CD14-positive monocyte (primary cell): ENCODE measurements around the gene GRM3. TPM values are rescaled to one million over a fixed set of nuclear protein-coding genes. Genes with fewer than 3 reads are reported as not detected.

Experiments used
- DNase-seq, 3 donors: peaks; one replicate each; pipeline ENCODE4 v3.0.0-alpha.2; 2011 to 2022
- H2AFZ ChIP-seq: 2 replicates; pipeline ENCODE4 v1.6.0; 2012; ENCODE audit warnings: mild to moderate bottlenecking, low read depth, low read length, inconsistent platforms; ENCODE audit not compliant: insufficient read depth, poor library complexity, severe bottlenecking
- H3K27ac ChIP-seq, 2 donors: 1 replicate in 1 of 2; 2 replicates in 1 of 2; pipeline ENCODE4 v1.5.1; 2012 to 2013; ENCODE audit warnings: low read length in 2 of 2, control low read depth in 1 of 2, inconsistent platforms in 1 of 2, low read depth in 1 of 2, mild to moderate bottlenecking in 1 of 2
- H3K27me3 ChIP-seq, 2 donors: one replicate each; pipeline versions ENCODE4 v1.6.0 to v1.6.1; 2011 to 2013; ENCODE audit warnings: low read length in 2 of 2; ENCODE audit not compliant: control insufficient read depth in 2 of 2, insufficient read depth in 2 of 2
- H3K36me3 ChIP-seq, 2 donors: replicated peaks in 1 of 2; 1 replicate in 1 of 2; 2 replicates in 1 of 2; pipeline versions ENCODE4 v1.5.1 to v1.6.1; 2012 to 2013; ENCODE audit warnings: low read length in 2 of 2, control low read depth in 1 of 2, inconsistent platforms in 1 of 2, mild to moderate bottlenecking in 1 of 2; ENCODE audit not compliant: insufficient read depth in 2 of 2, control insufficient read depth in 1 of 2
- H3K4me1 ChIP-seq, 2 donors: 1 replicate in 1 of 2; 2 replicates in 1 of 2; pipeline versions ENCODE4 v1.5.1 to v1.6.1; 2012 to 2013; ENCODE audit warnings: low read length in 2 of 2, control low read depth in 1 of 2, inconsistent platforms in 1 of 2, mild to moderate bottlenecking in 1 of 2, moderate library complexity in 1 of 2; ENCODE audit not compliant: insufficient read depth in 2 of 2, control insufficient read depth in 1 of 2
- H3K4me2 ChIP-seq: replicated peaks from 2 replicates; pipeline ENCODE3; 2012; ENCODE audit warnings: low read length, moderate library complexity, mild to moderate bottlenecking; ENCODE audit not compliant: poor library complexity, severe bottlenecking; ENCODE audit errors: extremely low read depth
- H3K4me3 ChIP-seq, 3 experiments: fragments of 200-600 bp in 1 of 3; sonication (generic) in 1 of 3; replicated peaks in 1 of 3; 1 replicate in 2 of 3; 2 replicates in 1 of 3; pipeline ENCODE4 v1.5.1; 2011 to 2013; ENCODE audit warnings: low read length in 3 of 3, mild to moderate bottlenecking in 3 of 3, control low read depth in 2 of 3, low read depth in 2 of 3, inconsistent platforms in 1 of 3, moderate library complexity in 1 of 3
- H3K79me2 ChIP-seq: 2 replicates; pipeline ENCODE4 v1.6.0; 2012; ENCODE audit warnings: mild to moderate bottlenecking, control low read depth, inconsistent platforms, low read length, moderate library complexity; ENCODE audit not compliant: insufficient read depth
- H3K9ac ChIP-seq: 2 replicates; pipeline ENCODE4 v1.6.0; 2017; ENCODE audit warnings: low read length, mild to moderate bottlenecking; ENCODE audit not compliant: insufficient read depth, poor library complexity, severe bottlenecking
- H3K9me3 ChIP-seq, 2 donors: replicated peaks in 1 of 2; 1 replicate in 1 of 2; 2 replicates in 1 of 2; pipeline versions ENCODE4 v1.5.1 to v1.6.1; 2012 to 2013; ENCODE audit warnings: low read length in 2 of 2, control low read depth in 1 of 2; ENCODE audit not compliant: control insufficient read depth in 1 of 2, insufficient read depth in 1 of 2
- H4K20me1 ChIP-seq: 2 replicates; pipeline ENCODE4 v1.6.0; 2012; ENCODE audit warnings: mild to moderate bottlenecking, low read length, control low read depth, moderate library complexity; ENCODE audit not compliant: insufficient read depth
- H3K27ac Mint-ChIP-seq, 7 donors: one replicate each; pipeline ENCODE4 v1.8.0; 2020; ENCODE audit warnings: mild to moderate bottlenecking in 7 of 7, mixed read lengths in 7 of 7, moderate library complexity in 6 of 7, inconsistent platforms in 2 of 7
- H3K27me3 Mint-ChIP-seq, 3 donors: one replicate each; pipeline ENCODE4 v1.8.0; 2021 to 2022; ENCODE audit warnings: low read depth in 3 of 3, mild to moderate bottlenecking in 3 of 3, mixed read lengths in 3 of 3, moderate library complexity in 3 of 3, inconsistent platforms in 1 of 3
- H3K36me3 Mint-ChIP-seq, 2 donors: one replicate each; pipeline ENCODE4 v1.8.0; 2020; ENCODE audit warnings: mixed read lengths in 2 of 2, inconsistent platforms in 1 of 2, mild to moderate bottlenecking in 1 of 2
- H3K4me1 Mint-ChIP-seq: one replicate; pipeline ENCODE4 v1.8.0; 2020; ENCODE audit warnings: mild to moderate bottlenecking, mixed read lengths
- H3K4me3 Mint-ChIP-seq, 2 donors: one replicate each; pipeline ENCODE4 v1.8.0; 2020; ENCODE audit warnings: mild to moderate bottlenecking in 2 of 2, mixed read lengths in 2 of 2, moderate library complexity in 1 of 2
- H3K9me3 Mint-ChIP-seq, 7 donors: one replicate each; pipeline ENCODE4 v1.8.0; 2020 to 2022; ENCODE audit warnings: mixed read lengths in 7 of 7, mild to moderate bottlenecking in 6 of 7, moderate library complexity in 6 of 7, inconsistent platforms in 2 of 7
- CTCF ChIP-seq: fragments of 200-600 bp; IDR thresholded peaks from one replicate; pipeline ENCODE4 v1.8.0; 2022; ENCODE audit warnings: antibody characterized with exemption, mild to moderate bottlenecking
- intact Hi-C, 2 donors: fragments of 100-400 bp; cut with micrococcal nuclease; formaldehyde crosslinking; loops; one replicate each; pipeline versions ENCODE4 v1.15.0 to v1.15.1; 2023
- polyA plus RNA-seq, 3 donors: library from polyadenylated mRNA; depleted of rRNA in 1 of 3; unstranded in 2 of 3; stranded (reverse) in 1 of 3; fragments of 300-500 nt in 2 of 3; fragments of >200 nt in 1 of 3; fragmentation: Illumina TruSeq in 2 of 3; gene quantifications; 1 replicate in 2 of 3; 2 replicates in 1 of 3; pipeline ENCODE4 v1.2.3, GENCODE V29; 2012 to 2021

GRM3 gene
- polyA plus RNA-seq, 3 donors: not detected

- no peaks in the 10 kb centered on the region for H3K4me1 Mint-ChIP-seq
Measured at GRCh38 chr7:86773309-86773708, 129.6 kb downstream of the GRM3 start.

GRCh38 chr7:86775203-86775602 lies 131.5 kb downstream of the GRM3 start:
- Histone ChIP-seq H3K79me2 (no peaks in the 10 kb centered on the region), H4K20me1 (no peaks in the 10 kb centered on the region), H3K4me3 (no peak overlapping the region), H3K4me2 (no peak overlapping the region), H3K27me3 (no peaks in the 10 kb centered on the region), H3K9ac (no peak overlapping the region), H3K4me1 (no peaks in the 10 kb centered on the region), H3K9me3 (no peaks in the 10 kb centered on the region), H3K36me3 (no peaks in the 10 kb centered on the region), H2AFZ (no peak overlapping the region), H3K27ac (no peak overlapping the region)
- intact Hi-C loops: no loop called here
- no peak for TF ChIP-seq CTCF
- DNase-seq: no peak
- Mint-ChIP-seq H3K36me3 (no peaks in the 10 kb centered on the region), H3K27ac (no peak overlapping the region), H3K9me3 (peaks cover 0 to 2% (median 0%) of the 10 kb centered on the region in 7 donors), H3K4me3 (no peak overlapping the region), H3K4me1 (no peaks in the 10 kb centered on the region), H3K27me3 (no peaks in the 10 kb centered on the region)

More at GRCh38 chr7:86773309-86773708, 129.6 kb downstream of the GRM3 start:
- no peak for TF ChIP-seq CTCF
- H3K36me3 Mint-ChIP-seq: no peaks in the 10 kb centered on the region
- Histone ChIP-seq H3K9ac (no peak overlapping the region), H3K4me2 (no peak overlapping the region), H3K36me3 (no peaks in the 10 kb centered on the region), H3K79me2 (no peaks in the 10 kb centered on the region), H3K27ac (no peak overlapping the region), H3K27me3 (no peaks in the 10 kb centered on the region), H3K4me3 (no peak overlapping the region), H2AFZ (no peak overlapping the region), H3K9me3 (no peaks in the 10 kb centered on the region), H3K4me1 (no peaks in the 10 kb centered on the region), H4K20me1 (no peaks in the 10 kb centered on the region)
- no peak for DNase-seq
- intact Hi-C loops: no loop called here
- no peak overlapping the region for H3K4me3 Mint-ChIP-seq
- no peak overlapping the region for H3K27ac Mint-ChIP-seq
- H3K9me3 Mint-ChIP-seq: peaks cover 0 to 2% (median 0%) of the 10 kb centered on the region in 7 donors
- no peaks in the 10 kb centered on the region for H3K27me3 Mint-ChIP-seq
